HUDEP-2 (cell line): ENCODE data around the gene PAQR3.
A peak's percentile ranks its signal among the peaks of the same experiment; 100 is the strongest.

Experiments used
- DNase-seq, 76 experiments: peaks; one replicate each; lab custom pipeline; 2025; ENCODE audit not compliant: unreplicated experiment in 76 of 76; lab: John Stamatoyannopoulos, UW

The PAQR3 gene

DNA sequence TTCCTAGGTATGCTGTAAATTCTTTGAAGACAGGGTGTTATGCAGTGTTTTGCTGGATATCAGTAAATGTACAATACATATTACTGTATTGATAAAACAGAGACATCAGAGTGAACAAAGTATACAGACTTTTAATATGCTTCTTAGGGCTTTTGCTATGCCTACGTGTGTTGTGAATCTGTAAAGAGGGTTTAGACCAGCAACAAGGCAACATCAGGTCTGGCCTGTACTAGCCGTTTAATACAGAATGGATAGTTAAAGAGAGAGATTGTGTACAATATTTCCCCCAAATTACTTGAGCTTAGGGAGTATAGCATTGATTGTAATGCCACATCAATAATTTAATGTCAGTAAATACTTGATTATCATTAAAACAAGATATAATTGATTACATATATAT, 75.2 kb downstream of the PAQR3 start:
- no peak for DNase-seq

- peak in 1 of 76 experiments; percentile 6 for DNase-seq
Observed at GRCh38 chr4:78863254-78863869, 75.9 kb downstream of the PAQR3 start.

GRCh38 chr4:78862314-78862737, 76.9 kb downstream of the PAQR3 start:
- no peak for DNase-seq
